Astrocyte (in vitro differentiated cells and primary cell): ENCODE measurements around the gene FST. TPM values are rescaled to one million over a fixed set of nuclear protein-coding genes. Genes with fewer than 3 reads are reported as not detected.

Experiments used
- DNase-seq: peaks from one replicate; pipeline ENCODE4 v3.0.0-alpha.2; 2010; ENCODE audit warnings: low read depth
- FAIRE-seq: peaks from 2 replicates; lab custom pipeline; 2011; peaks lifted over from hg19 to GRCh38; lab: Jason Lieb, UNC
- H2AFZ ChIP-seq: 2 replicates; pipeline ENCODE4 v1.6.0; 2012; ENCODE audit warnings: low read depth, low read length, inconsistent platforms
- H3K27ac ChIP-seq: 2 replicates; pipeline ENCODE4 v1.5.1; 2011; ENCODE audit warnings: low read depth, low read length, inconsistent platforms
- H3K27me3 ChIP-seq: 2 replicates; pipeline ENCODE4 v1.6.0; 2011; ENCODE audit warnings: low read length, inconsistent platforms; ENCODE audit not compliant: insufficient read depth
- H3K36me3 ChIP-seq: 2 replicates; pipeline ENCODE4 v1.5.1; 2011; ENCODE audit warnings: low read length, inconsistent platforms; ENCODE audit not compliant: insufficient read depth
- H3K4me1 ChIP-seq: 2 replicates; pipeline ENCODE4 v1.5.1; 2011; ENCODE audit warnings: low read length, inconsistent platforms; ENCODE audit not compliant: insufficient read depth
- H3K4me2 ChIP-seq: 2 replicates; pipeline ENCODE4 v1.6.0; 2012; ENCODE audit warnings: low read length, inconsistent platforms
- H3K4me3 ChIP-seq: 2 replicates; pipeline ENCODE4 v1.5.1; 2011; ENCODE audit warnings: low read depth, mild to moderate bottlenecking, low read length, inconsistent platforms; ENCODE audit not compliant: insufficient read depth
- H3K79me2 ChIP-seq: 2 replicates; pipeline ENCODE4 v1.6.0; 2012; ENCODE audit warnings: mild to moderate bottlenecking, low read length, inconsistent platforms; ENCODE audit not compliant: insufficient read depth
- H3K9ac ChIP-seq: 2 replicates; pipeline ENCODE4 v1.6.0; 2012; ENCODE audit warnings: mild to moderate bottlenecking, low read length, inconsistent platforms
- H3K9me3 ChIP-seq: 2 replicates; pipeline ENCODE4 v1.5.1; 2012; ENCODE audit warnings: low read depth, mild to moderate bottlenecking, low read length, inconsistent platforms; ENCODE audit not compliant: insufficient read depth
- H4K20me1 ChIP-seq: 2 replicates; pipeline ENCODE4 v1.6.0; 2012; ENCODE audit warnings: low read length, inconsistent platforms; ENCODE audit not compliant: insufficient read depth
- H3K27ac Mint-ChIP-seq: one replicate; pipeline ENCODE4 v1.8.0; 2021; ENCODE audit warnings: mild to moderate bottlenecking, mixed read lengths; ENCODE audit not compliant: unreplicated experiment
- H3K27me3 Mint-ChIP-seq: one replicate; pipeline ENCODE4 v1.8.0; 2021; ENCODE audit warnings: low read depth, mixed read lengths; ENCODE audit not compliant: unreplicated experiment
- H3K36me3 Mint-ChIP-seq: one replicate; pipeline ENCODE4 v1.8.0; 2021; ENCODE audit warnings: low read depth, mixed read lengths; ENCODE audit not compliant: unreplicated experiment
- H3K4me1 Mint-ChIP-seq: one replicate; pipeline ENCODE4 v1.8.0; 2021; ENCODE audit warnings: low read depth, mixed read lengths; ENCODE audit not compliant: unreplicated experiment
- H3K4me3 Mint-ChIP-seq: one replicate; pipeline ENCODE4 v1.8.0; 2021; ENCODE audit warnings: mild to moderate bottlenecking, moderate library complexity, mixed read lengths; ENCODE audit not compliant: unreplicated experiment
- H3K9me3 Mint-ChIP-seq: one replicate; pipeline ENCODE4 v1.8.0; 2021; ENCODE audit warnings: mild to moderate bottlenecking, mixed read lengths; ENCODE audit not compliant: unreplicated experiment
- CTCF ChIP-seq: IDR thresholded peaks from 2 replicates; pipeline ENCODE4 v1.5.1; 2011; ENCODE audit warnings: low read depth, mild to moderate bottlenecking, inconsistent platforms, low read length, moderate library complexity; ENCODE audit not compliant: insufficient read depth
- EZH2 ChIP-seq: IDR thresholded peaks from 2 replicates; pipeline ENCODE4 v1.6.1; 2012; ENCODE audit warnings: mild to moderate bottlenecking, low read length, inconsistent platforms; ENCODE audit not compliant: insufficient read depth
- total RNA-seq: library from RNA; stranded (reverse); gene quantifications from 2 replicates; pipeline ENCODE4 v1.2.1, GENCODE V29; 2021

Gene FST
- total RNA-seq, 1 donor from 2014 or later: 57.1 TPM

GRCh38 chr5:53476019-53476418 is 4.4 kb upstream of the FST start:
- Mint-ChIP-seq H3K4me3 (no peak overlapping the region), H3K9me3 (no peaks in the 10 kb centered on the region), H3K4me1 (peaks cover 11% of the 10 kb centered on the region), H3K36me3 (no peaks in the 10 kb centered on the region), H3K27ac (no peak overlapping the region), H3K27me3 (no peaks in the 10 kb centered on the region)
- TF ChIP-seq EZH2 (no peak), CTCF (no peak)
- no peak overlapping the region for H2AFZ ChIP-seq
- H3K27ac ChIP-seq: no peak overlapping the region
- H3K36me3 ChIP-seq: no peaks in the 10 kb centered on the region
- DNase-seq: no peak
- H3K4me2 ChIP-seq: no peak overlapping the region
- no peaks in the 10 kb centered on the region for H4K20me1 ChIP-seq
- no peak overlapping the region for H3K9ac ChIP-seq
- no peaks in the 10 kb centered on the region for H3K9me3 ChIP-seq
- FAIRE-seq: no peak
- no peak overlapping the region for H3K4me3 ChIP-seq
- H3K79me2 ChIP-seq: no peaks in the 10 kb centered on the region
- no peaks in the 10 kb centered on the region for H3K27me3 ChIP-seq
- H3K4me1 ChIP-seq: peaks cover 5% of the 10 kb centered on the region

GRCh38 chr5:53476531-53477480 is 3.6 kb upstream of the FST start:
- H3K4me2 ChIP-seq: no peak overlapping the region
- H3K27me3 Mint-ChIP-seq: no peaks in the 10 kb centered on the region
- no peaks in the 10 kb centered on the region for H4K20me1 ChIP-seq
- TF ChIP-seq CTCF: no peak
- no peak for TF ChIP-seq EZH2
- H3K4me3 Mint-ChIP-seq: no peak overlapping the region
- no peaks in the 10 kb centered on the region for H3K9me3 Mint-ChIP-seq
- H3K4me1 ChIP-seq: peaks cover 5% of the 10 kb centered on the region
- no peaks in the 10 kb centered on the region for H3K9me3 ChIP-seq
- no peaks in the 10 kb centered on the region for H3K36me3 ChIP-seq
- no peak overlapping the region for H3K4me3 ChIP-seq
- H3K36me3 Mint-ChIP-seq: no peaks in the 10 kb centered on the region
- no peak overlapping the region for H3K27ac Mint-ChIP-seq
- FAIRE-seq: no peak
- H3K9ac ChIP-seq: no peak overlapping the region
- no peak for DNase-seq
- peaks cover 9% of the 10 kb centered on the region for H3K4me1 Mint-ChIP-seq
- H3K79me2 ChIP-seq: peaks cover 2% of the 10 kb centered on the region
- H3K27ac ChIP-seq: no peak overlapping the region
- no peaks in the 10 kb centered on the region for H3K27me3 ChIP-seq
- no peak overlapping the region for H2AFZ ChIP-seq
